Dendritic cell treated with granulocyte-macrophage colony-stimulating factor and Interleukin-4, amounts not matched to agents 40 ng/mL and 50 ng/mL, for 4 days (primary cell): ENCODE data around the gene POLE3.
"Not testable (repeated sequence)": the region's sequence is repeated elsewhere in the genome, so short reads cannot be mapped to it uniquely, and the experiment has no call there.

ENCODE experiments used
- H3K27ac Mint-ChIP-seq: one replicate; pipeline ENCODE4 v1.8.0; 2022; ENCODE audit warnings: mild to moderate bottlenecking, mixed read lengths
- H3K27me3 Mint-ChIP-seq: one replicate; pipeline ENCODE4 v1.8.0; 2022; ENCODE audit warnings: mild to moderate bottlenecking, mixed read lengths
- H3K36me3 Mint-ChIP-seq: one replicate; pipeline ENCODE4 v1.8.0; 2022; ENCODE audit warnings: low read depth, mixed read lengths
- H3K4me1 Mint-ChIP-seq: one replicate; pipeline ENCODE4 v1.8.0; 2022; ENCODE audit warnings: low read depth, mixed read lengths
- H3K4me3 Mint-ChIP-seq: one replicate; pipeline ENCODE4 v1.8.0; 2022; ENCODE audit warnings: mild to moderate bottlenecking, moderate library complexity, mixed read lengths
- H3K9me3 Mint-ChIP-seq: one replicate; pipeline ENCODE4 v1.8.0; 2022; ENCODE audit warnings: mixed read lengths
- intact Hi-C: fragments of 100-400 bp; cut with micrococcal nuclease; formaldehyde crosslinking; loops from one replicate; pipeline ENCODE4 v1.15.0; 2022

POLE3 gene

GRCh38 chr9:113376634-113377567 lies 33.6 kb downstream of the POLE3 start, which contains the start of gene HDHD3:
HDHD3 (minus strand) TSS chr9:113376986; CDS start chr9:113374354, 2,632 bp downstream.
- H3K4me1 Mint-ChIP-seq, result peaks cover 26% of the 10 kb centered on the region
- H3K4me3 Mint-ChIP-seq, result peak within 1 kb of the TSS; percentile 85
- peaks cover 2% of the 10 kb centered on the region for H3K27me3 Mint-ChIP-seq
- peaks cover 12% of the 10 kb centered on the region for H3K36me3 Mint-ChIP-seq
- no peaks in the 10 kb centered on the region for H3K9me3 Mint-ChIP-seq
- intact Hi-C loops, result no loop called here
- H3K27ac Mint-ChIP-seq, result peak within 1 kb of the TSS; percentile 61

- H3K4me3 Mint-ChIP-seq, result peak overlapping the region; percentile 85
- no peak overlapping the region for H3K27ac Mint-ChIP-seq
- intact Hi-C loops, result no loop called here
- H3K27me3 Mint-ChIP-seq, result no peaks in the 10 kb centered on the region
- peaks cover 12% of the 10 kb centered on the region for H3K36me3 Mint-ChIP-seq
- peaks cover 15% of the 10 kb centered on the region for H3K4me1 Mint-ChIP-seq
- no peaks in the 10 kb centered on the region for H3K9me3 Mint-ChIP-seq
Observed at GRCh38 chr9:113375057-113376023, 35.1 kb downstream of the POLE3 start.

GRCh38 chr9:113373676-113374392 lies 36.6 kb downstream of the POLE3 start:
- Mint-ChIP-seq H3K9me3 (no peaks in the 10 kb centered on the region), H3K4me3 (no peak overlapping the region), H3K4me1 (peaks cover 15% of the 10 kb centered on the region), H3K27me3 (no peaks in the 10 kb centered on the region), H3K36me3 (peaks cover 12% of the 10 kb centered on the region), H3K27ac (no peak overlapping the region)
- intact Hi-C loops, result no loop called here

GRCh38 chr9:113373256-113373655 lies 37.2 kb downstream of the POLE3 start:
- Mint-ChIP-seq H3K27me3 (no peaks in the 10 kb centered on the region), H3K27ac (no peak overlapping the region), H3K36me3 (peaks cover 12% of the 10 kb centered on the region), H3K9me3 (no peaks in the 10 kb centered on the region), H3K4me1 (peaks cover 15% of the 10 kb centered on the region), H3K4me3 (no peak overlapping the region)
- intact Hi-C loops, result no loop called here

GRCh38 chr9:113372059-113372458 lies 38.4 kb downstream of the POLE3 start:
- H3K4me3 Mint-ChIP-seq, result no peak overlapping the region
- no peaks in the 10 kb centered on the region for H3K9me3 Mint-ChIP-seq
- no peak overlapping the region for H3K27ac Mint-ChIP-seq
- no peaks in the 10 kb centered on the region for H3K27me3 Mint-ChIP-seq
- intact Hi-C loops, result no loop called here
- peaks cover 12% of the 10 kb centered on the region for H3K36me3 Mint-ChIP-seq
- H3K4me1 Mint-ChIP-seq, result peaks cover 15% of the 10 kb centered on the region

- no peak overlapping the region for H3K4me3 Mint-ChIP-seq
- no peak overlapping the region for H3K27ac Mint-ChIP-seq
- H3K4me1 Mint-ChIP-seq, result peaks cover 19% of the 10 kb centered on the region
- H3K9me3 Mint-ChIP-seq, result no peaks in the 10 kb centered on the region
- intact Hi-C loops, result no loop called here
- no peaks in the 10 kb centered on the region for H3K27me3 Mint-ChIP-seq
- peaks cover 12% of the 10 kb centered on the region for H3K36me3 Mint-ChIP-seq
Observed at GRCh38 chr9:113370806-113371325, 39.6 kb downstream of the POLE3 start.

- Mint-ChIP-seq H3K4me1 (peaks cover 18% of the 10 kb centered on the region), H3K36me3 (peaks cover 12% of the 10 kb centered on the region)
- intact Hi-C loops, result no loop called here
Observed at GRCh38 chr9:113369855-113370140, 40.7 kb downstream of the POLE3 start.

GRCh38 chr9:113368982-113369854 lies 41.3 kb downstream of the POLE3 start:
- H3K36me3 Mint-ChIP-seq, result peaks cover 12% of the 10 kb centered on the region
- intact Hi-C loops, result no loop called here
- H3K9me3 Mint-ChIP-seq, result no peaks in the 10 kb centered on the region
- H3K4me3 Mint-ChIP-seq, result no peak overlapping the region
- H3K27ac Mint-ChIP-seq, result no peak overlapping the region
- no peaks in the 10 kb centered on the region for H3K27me3 Mint-ChIP-seq
- H3K4me1 Mint-ChIP-seq, result peaks cover 18% of the 10 kb centered on the region

More at GRCh38 chr9:113369855-113370140, 40.7 kb downstream of the POLE3 start:
- Mint-ChIP-seq H3K27me3 (no peaks in the 10 kb centered on the region), H3K9me3 (no peaks in the 10 kb centered on the region), H3K4me3 (no peak overlapping the region), H3K27ac (no peak overlapping the region)

- Mint-ChIP-seq H3K27ac (no peak overlapping the region), H3K4me1 (peaks cover 18% of the 10 kb centered on the region), H3K9me3 (no peaks in the 10 kb centered on the region)
Observed at GRCh38 chr9:113368348-113368981, 42.0 kb downstream of the POLE3 start.

GRCh38 chr9:113365652-113366051 lies 44.8 kb downstream of the POLE3 start:
- H3K4me1 Mint-ChIP-seq, result peaks cover 13% of the 10 kb centered on the region
- intact Hi-C loops, H3K27ac Mint-ChIP-seq, H3K36me3 Mint-ChIP-seq, H3K9me3 Mint-ChIP-seq, H3K27me3 Mint-ChIP-seq, H3K4me3 Mint-ChIP-seq: not testable (repeated sequence)

More at GRCh38 chr9:113368348-113368981, 42.0 kb downstream of the POLE3 start:
- intact Hi-C loops, result no loop called here
- Mint-ChIP-seq H3K27me3 (no peaks in the 10 kb centered on the region), H3K4me3 (no peak overlapping the region), H3K36me3 (peaks cover 5% of the 10 kb centered on the region)

- Mint-ChIP-seq H3K36me3 (no peaks in the 10 kb centered on the region), H3K27me3 (no peaks in the 10 kb centered on the region), H3K4me3 (no peak overlapping the region), H3K9me3 (no peaks in the 10 kb centered on the region), H3K27ac (no peak overlapping the region), H3K4me1 (peaks cover 13% of the 10 kb centered on the region)
- intact Hi-C loops, result no loop called here
Observed at GRCh38 chr9:113364951-113365350, 45.5 kb downstream of the POLE3 start.

- intact Hi-C loops, result no loop called here
- no peak overlapping the region for H3K4me3 Mint-ChIP-seq
- H3K4me1 Mint-ChIP-seq, result peaks cover 13% of the 10 kb centered on the region
- no peak overlapping the region for H3K27ac Mint-ChIP-seq
- no peaks in the 10 kb centered on the region for H3K9me3 Mint-ChIP-seq
- H3K36me3 Mint-ChIP-seq, result no peaks in the 10 kb centered on the region
- no peaks in the 10 kb centered on the region for H3K27me3 Mint-ChIP-seq
Observed at GRCh38 chr9:113363336-113363735, 47.1 kb downstream of the POLE3 start.
